ENCODE results near the gene HARS1. TPM values are rescaled to one million over a fixed set of nuclear protein-coding genes. Genes with fewer than 3 reads are reported as not detected.
A peak's percentile ranks its signal among the peaks of the same experiment; 100 is the strongest.
"Not testable (repeated sequence)": the region's sequence is repeated elsewhere in the genome, so short reads cannot be mapped to it uniquely, and the experiment has no call there.

HARS1 gene
- total RNA-seq, 1 donor from 2014 or later: 67.7 TPM

- Mint-ChIP-seq H3K27ac (peak overlapping the region; percentile 71), H3K4me1 (ENCODE audit: unreplicated experiment) (no peaks in the 10 kb centered on the region), H3K36me3 (no peaks in the 10 kb centered on the region), H3K4me3 (peak overlapping the region; percentile 85), H3K27me3 (peaks cover 18% of the 10 kb centered on the region), H3K9me3 (no peaks in the 10 kb centered on the region)
- DNase-seq (ENCODE audit: extremely low spot score, unreplicated experiment): peak; percentile 76
- no peak for TF ChIP-seq CTCF (conservative IDR thresholded peaks at IDR 0.05)
These were observed 34.8 kb upstream of the HARS1 start for GRCh38 chr5:140725799-140726471.

- H3K36me3 Mint-ChIP-seq, H3K4me3 Mint-ChIP-seq: not testable (repeated sequence)
These were observed 30.2 kb upstream of the HARS1 start for GRCh38 chr5:140721395-140721794.

GRCh38 chr5:140720738-140721137, 29.6 kb upstream of the HARS1 start:
- not testable (repeated sequence) for H3K9me3 Mint-ChIP-seq; H3K4me1 Mint-ChIP-seq (ENCODE audit: unreplicated experiment); H3K27me3 Mint-ChIP-seq; H3K36me3 Mint-ChIP-seq; DNase-seq (ENCODE audit: extremely low spot score, unreplicated experiment); H3K27ac Mint-ChIP-seq; H3K4me3 Mint-ChIP-seq

More at GRCh38 chr5:140721395-140721794, 30.2 kb upstream of the HARS1 start:
- peaks cover 11% of the 10 kb centered on the region for H3K27me3 Mint-ChIP-seq
- H3K9me3 Mint-ChIP-seq; H3K27ac Mint-ChIP-seq; DNase-seq (ENCODE audit: extremely low spot score, unreplicated experiment); H3K4me1 Mint-ChIP-seq (ENCODE audit: unreplicated experiment): not testable (repeated sequence)

GRCh38 chr5:140718266-140718592, 27.1 kb upstream of the HARS1 start:
- Mint-ChIP-seq H3K4me1 (ENCODE audit: unreplicated experiment) (no peaks in the 10 kb centered on the region), H3K27ac (peak overlapping the region; percentile 73), H3K4me3 (peak overlapping the region; percentile 66), H3K27me3 (peaks cover 2% of the 10 kb centered on the region), H3K9me3 (no peaks in the 10 kb centered on the region), H3K36me3 (no peaks in the 10 kb centered on the region)
- no peak for DNase-seq (ENCODE audit: extremely low spot score, unreplicated experiment)
- no peak for TF ChIP-seq CTCF (conservative IDR thresholded peaks at IDR 0.05)

- not testable (repeated sequence) for H3K27ac Mint-ChIP-seq; H3K4me3 Mint-ChIP-seq; H3K27me3 Mint-ChIP-seq; H3K9me3 Mint-ChIP-seq; H3K4me1 Mint-ChIP-seq (ENCODE audit: unreplicated experiment); H3K36me3 Mint-ChIP-seq; DNase-seq (ENCODE audit: extremely low spot score, unreplicated experiment)
These were observed 25.1 kb upstream of the HARS1 start for GRCh38 chr5:140716238-140716637.

GRCh38 chr5:140713562-140714094, 22.5 kb upstream of the HARS1 start:
- Mint-ChIP-seq H3K9me3 (no peaks in the 10 kb centered on the region), H3K36me3 (no peaks in the 10 kb centered on the region), H3K4me1 (ENCODE audit: unreplicated experiment) (peaks cover 10% of the 10 kb centered on the region), H3K27ac (no peak overlapping the region), H3K4me3 (no peak overlapping the region), H3K27me3 (peaks cover 10% of the 10 kb centered on the region)
- DNase-seq (ENCODE audit: extremely low spot score, unreplicated experiment): no peak
- no peak for TF ChIP-seq CTCF (conservative IDR thresholded peaks at IDR 0.05)

- Mint-ChIP-seq H3K27me3 (peaks cover 10% of the 10 kb centered on the region), H3K27ac (peak overlapping the region; percentile 100), H3K9me3 (no peaks in the 10 kb centered on the region), H3K36me3 (no peaks in the 10 kb centered on the region), H3K4me1 (ENCODE audit: unreplicated experiment) (peaks cover 10% of the 10 kb centered on the region), H3K4me3 (peak overlapping the region; percentile 93)
- no peak for DNase-seq (ENCODE audit: extremely low spot score, unreplicated experiment)
- no peak for TF ChIP-seq CTCF (conservative IDR thresholded peaks at IDR 0.05)
These were observed 20.6 kb upstream of the HARS1 start for GRCh38 chr5:140711794-140712193.

Data from type B pancreatic cell (in vitro differentiated cells).